A673 (cell line): ENCODE results near the gene C2orf92. TPM values are rescaled to one million over a fixed set of nuclear protein-coding genes. Genes with fewer than 3 reads are reported as not detected.
"Not testable (repeated sequence)": the region's sequence is repeated elsewhere in the genome, so short reads cannot be mapped to it uniquely, and the experiment has no call there.

ENCODE experiments used
- BruUV-seq: library from RNA; stranded (reverse); fragments of 400-500 nt; replicated peaks from 2 replicates; lab custom pipeline; 2021; lab: Mats Ljungman, UMichigan
- CTCF ChIA-PET: fragments of 300-600 bp; sonication (Branson Sonifier 250); formaldehyde crosslinking; loops from one replicate; lab custom pipeline; 2022; ENCODE audit warnings: antibody characterized with exemption; lab: Charles Lee
- POLR2A ChIA-PET: fragments of 300-600 bp; sonication (Branson Sonifier 250); formaldehyde crosslinking; loops from one replicate; lab custom pipeline; 2022; ENCODE audit warnings: antibody characterized with exemption; ENCODE audit not compliant: low non-redundant PET; lab: Charles Lee
- DNase-seq: peaks from one replicate; pipeline ENCODE4 v3.0.0-alpha.2; 2015; ENCODE audit warnings: low spot score
- H3K27ac ChIP-seq: fragments of 200-600 bp; sonication (generic); 2 replicates; pipeline ENCODE4 v1.5.1; 2016; ENCODE audit warnings: mixed run types, low read depth, mild to moderate bottlenecking, mixed read lengths, antibody characterized with exemption, low read length; ENCODE audit not compliant: poor library complexity, severe bottlenecking
- H3K27me3 ChIP-seq: fragments of 200-600 bp; sonication (generic); replicated peaks from 2 replicates; pipeline ENCODE4 v1.6.1; 2017; ENCODE audit warnings: mixed run types, low read depth, mild to moderate bottlenecking, mixed read lengths, antibody characterized with exemption, low read length; ENCODE audit not compliant: insufficient read depth, poor library complexity
- H3K36me3 ChIP-seq: fragments of 200-600 bp; sonication (generic); 2 replicates; pipeline ENCODE4 v1.6.1; 2016; ENCODE audit warnings: mixed run types, mild to moderate bottlenecking, mixed read lengths, antibody characterized with exemption, low read length; ENCODE audit not compliant: insufficient read depth, poor library complexity, severe bottlenecking
- H3K4me1 ChIP-seq: fragments of 200-600 bp; sonication (generic); 2 replicates; pipeline ENCODE4 v1.6.1; 2017; ENCODE audit warnings: mixed run types, mild to moderate bottlenecking, mixed read lengths, antibody characterized with exemption, low read length; ENCODE audit not compliant: insufficient read depth, poor library complexity, severe bottlenecking
- H3K4me3 ChIP-seq: fragments of 200-600 bp; sonication (generic); 2 replicates; pipeline ENCODE4 v1.5.1; 2016; ENCODE audit warnings: low read depth, mixed run types, mild to moderate bottlenecking, mixed read lengths, low read length; ENCODE audit not compliant: poor library complexity, severe bottlenecking
- H3K9me3 ChIP-seq: fragments of 200-600 bp; sonication (generic); 2 replicates; pipeline ENCODE4 v1.6.1; 2016; ENCODE audit warnings: mixed run types, low read depth, mild to moderate bottlenecking, mixed read lengths, antibody characterized with exemption, low read length; ENCODE audit not compliant: poor library complexity, severe bottlenecking
- EZH2 ChIP-seq: fragments of 200-600 bp; sonication (generic); IDR thresholded peaks from 2 replicates; pipeline ENCODE4 v1.6.1; 2017; ENCODE audit warnings: borderline replicate concordance, low read depth, mild to moderate bottlenecking, mixed read lengths, antibody characterized with exemption, low read length; ENCODE audit not compliant: poor library complexity, severe bottlenecking
- intact Hi-C: fragments of 100-400 bp; cut with micrococcal nuclease; formaldehyde crosslinking; loops from one replicate; pipeline ENCODE4 v1.10.0; 2022; ENCODE audit not compliant: unreplicated experiment
- total RNA-seq: library from RNA; stranded (reverse); gene quantifications from 2 replicates; pipeline ENCODE4 v1.2.3, GENCODE V29; 2021
- TF ChIP-seq, protein P1 (sequence below): fragments of 300-800, 200-600 bp; sonication (generic); conservative IDR thresholded peaks from 2 replicates; pipeline ENCODE4 v1.5.1; 2017; ENCODE audit warnings: low read depth, mild to moderate bottlenecking, antibody characterized with exemption, low read length, moderate library complexity, mixed read lengths

The C2orf92 gene
- total RNA-seq, 1 experiment from 2014 or later: 3.7 TPM

DNA sequence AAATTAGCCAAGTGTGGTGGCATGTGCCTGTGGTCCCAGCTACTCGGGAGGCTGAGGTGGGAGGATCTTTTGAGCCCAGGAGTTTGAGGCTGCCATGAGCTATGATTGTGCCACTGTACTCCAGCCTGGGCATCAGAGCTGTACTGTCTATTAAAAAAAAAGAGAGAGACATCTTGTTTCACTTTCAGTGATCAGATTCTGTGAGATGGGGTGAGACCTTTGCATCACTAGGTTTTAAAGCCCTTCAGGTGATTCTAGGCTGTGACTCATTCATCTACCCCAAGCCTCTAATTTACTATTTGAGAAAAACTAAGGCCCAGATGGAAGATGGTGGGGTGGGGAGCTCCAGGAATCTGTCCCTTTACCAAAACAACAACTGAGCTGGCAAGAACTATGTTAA lies 7.1 kb downstream of the C2orf92 start:
- H3K27ac ChIP-seq: no peak overlapping the region
- H3K36me3 ChIP-seq: no peaks in the 10 kb centered on the region
- intact Hi-C loops: no loop called here
- ChIA-PET POLR2A (no interaction called here), CTCF (no interaction called here)
- TF ChIP-seq, protein P1, sequence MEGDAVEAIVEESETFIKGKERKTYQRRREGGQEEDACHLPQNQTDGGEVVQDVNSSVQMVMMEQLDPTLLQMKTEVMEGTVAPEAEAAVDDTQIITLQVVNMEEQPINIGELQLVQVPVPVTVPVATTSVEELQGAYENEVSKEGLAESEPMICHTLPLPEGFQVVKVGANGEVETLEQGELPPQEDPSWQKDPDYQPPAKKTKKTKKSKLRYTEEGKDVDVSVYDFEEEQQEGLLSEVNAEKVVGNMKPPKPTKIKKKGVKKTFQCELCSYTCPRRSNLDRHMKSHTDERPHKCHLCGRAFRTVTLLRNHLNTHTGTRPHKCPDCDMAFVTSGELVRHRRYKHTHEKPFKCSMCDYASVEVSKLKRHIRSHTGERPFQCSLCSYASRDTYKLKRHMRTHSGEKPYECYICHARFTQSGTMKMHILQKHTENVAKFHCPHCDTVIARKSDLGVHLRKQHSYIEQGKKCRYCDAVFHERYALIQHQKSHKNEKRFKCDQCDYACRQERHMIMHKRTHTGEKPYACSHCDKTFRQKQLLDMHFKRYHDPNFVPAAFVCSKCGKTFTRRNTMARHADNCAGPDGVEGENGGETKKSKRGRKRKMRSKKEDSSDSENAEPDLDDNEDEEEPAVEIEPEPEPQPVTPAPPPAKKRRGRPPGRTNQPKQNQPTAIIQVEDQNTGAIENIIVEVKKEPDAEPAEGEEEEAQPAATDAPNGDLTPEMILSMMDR: no peak
- no peak for TF ChIP-seq EZH2
- BruUV-seq: no TSS peak
- no peak overlapping the region for H3K4me3 ChIP-seq
- no peak for DNase-seq
- H3K27me3 ChIP-seq: no peaks in the 10 kb centered on the region
- H3K9me3 ChIP-seq: no peaks in the 10 kb centered on the region
- H3K4me1 ChIP-seq: no peaks in the 10 kb centered on the region

DNA sequence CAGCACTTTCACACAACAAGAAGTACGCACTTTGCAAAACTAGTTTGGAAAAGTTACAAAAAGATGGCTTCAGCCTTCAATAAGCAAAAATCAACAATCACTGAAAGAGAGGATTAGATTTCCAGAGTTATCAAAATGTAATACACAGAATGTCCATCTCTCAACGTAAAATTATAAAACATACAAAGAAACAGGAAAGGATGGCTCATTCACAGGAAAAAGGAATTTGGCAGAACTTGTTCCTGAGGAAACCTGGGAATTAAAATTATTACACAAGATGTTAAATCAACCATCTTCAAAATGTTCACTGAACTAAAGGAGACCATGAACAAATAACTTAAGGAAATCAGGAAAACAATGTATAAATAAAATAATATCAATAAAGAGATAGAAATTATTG lies 8.0 kb downstream of the C2orf92 start:
- POLR2A ChIA-PET: interaction anchor here (0.6 kb wide), 1 partner anchor 18 kb away, joined by 3 read pairs; no protein-coding TSS in a partner anchor

DNA sequence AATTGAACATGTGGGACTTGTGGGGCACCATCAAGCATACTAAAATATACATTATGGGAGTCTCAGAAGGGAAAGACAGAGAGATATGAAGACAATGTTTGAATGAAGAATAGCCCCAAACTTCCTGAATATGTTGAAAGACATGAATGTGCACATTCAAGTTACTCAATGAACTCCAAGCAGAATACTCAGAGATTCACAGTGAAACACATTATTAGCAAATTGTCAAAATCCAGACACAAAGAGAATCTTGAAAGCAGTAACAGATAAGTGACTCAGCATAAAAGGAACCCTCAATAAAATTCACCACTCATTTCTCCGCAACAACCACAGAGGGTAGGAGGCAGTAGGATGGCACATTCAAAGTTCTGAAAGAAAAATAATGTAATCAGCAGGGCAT lies 8.8 kb downstream of the C2orf92 start:
- Histone ChIP-seq H3K36me3 (no peaks in the 10 kb centered on the region), H3K9me3 (no peaks in the 10 kb centered on the region), H3K4me3 (no peak overlapping the region), H3K27me3 (no peaks in the 10 kb centered on the region), H3K4me1 (no peaks in the 10 kb centered on the region), H3K27ac (no peak overlapping the region)
- TF ChIP-seq, protein P1: no peak
- no peak for TF ChIP-seq EZH2
- no TSS peak for BruUV-seq
- POLR2A ChIA-PET: no interaction called here
- DNase-seq: no peak
- CTCF ChIA-PET: no interaction called here
- intact Hi-C loops: no loop called here

More for the DNA sequence above, 8.0 kb downstream of the C2orf92 start:
- DNase-seq: no peak
- no peaks in the 10 kb centered on the region for H3K9me3 ChIP-seq
- CTCF ChIA-PET: no interaction called here
- no peak overlapping the region for H3K4me3 ChIP-seq
- intact Hi-C loops: no loop called here
- TF ChIP-seq, protein P1: no peak
- TF ChIP-seq EZH2: no peak
- no peaks in the 10 kb centered on the region for H3K36me3 ChIP-seq
- H3K4me1 ChIP-seq: no peaks in the 10 kb centered on the region
- H3K27me3 ChIP-seq: no peaks in the 10 kb centered on the region
- H3K27ac ChIP-seq: no peak overlapping the region
- BruUV-seq: no TSS peak

DNA sequence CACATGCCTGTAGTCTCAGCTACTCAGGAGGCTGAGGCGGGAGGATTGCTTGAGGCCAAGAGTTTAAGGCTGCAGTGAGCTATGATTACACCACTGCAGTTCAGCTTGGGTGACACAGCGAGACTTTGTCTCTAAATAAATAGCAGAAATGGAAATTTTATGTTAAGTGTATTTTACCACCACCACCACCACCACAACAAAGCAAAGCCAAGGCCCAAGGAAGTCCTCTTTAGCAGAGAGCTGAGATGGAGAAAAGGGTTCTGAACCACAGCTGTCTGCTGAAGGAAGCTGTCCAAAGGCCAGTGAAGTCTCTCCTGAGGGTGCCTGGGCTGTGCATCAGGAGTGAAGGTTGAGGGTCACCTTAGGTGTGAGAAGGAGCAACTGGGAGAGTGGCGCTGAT lies 17.7 kb downstream of the C2orf92 start:
- H3K27me3 ChIP-seq, DNase-seq, POLR2A ChIA-PET, H3K4me3 ChIP-seq, CTCF ChIA-PET, H3K4me1 ChIP-seq, H3K36me3 ChIP-seq, H3K27ac ChIP-seq, intact Hi-C loops, H3K9me3 ChIP-seq, BruUV-seq: not testable (repeated sequence)
